Measurements from ENCODE around the gene CNOT1. TPM values are rescaled to one million over a fixed set of nuclear protein-coding genes. Genes with fewer than 3 reads are reported as not detected.
"Not testable (repeated sequence)": the region's sequence is repeated elsewhere in the genome, so short reads cannot be mapped to it uniquely, and the experiment has no call there.

Gene CNOT1
- polyA plus RNA-seq, 2 donors, result 53.7 to 105 TPM

DNA sequence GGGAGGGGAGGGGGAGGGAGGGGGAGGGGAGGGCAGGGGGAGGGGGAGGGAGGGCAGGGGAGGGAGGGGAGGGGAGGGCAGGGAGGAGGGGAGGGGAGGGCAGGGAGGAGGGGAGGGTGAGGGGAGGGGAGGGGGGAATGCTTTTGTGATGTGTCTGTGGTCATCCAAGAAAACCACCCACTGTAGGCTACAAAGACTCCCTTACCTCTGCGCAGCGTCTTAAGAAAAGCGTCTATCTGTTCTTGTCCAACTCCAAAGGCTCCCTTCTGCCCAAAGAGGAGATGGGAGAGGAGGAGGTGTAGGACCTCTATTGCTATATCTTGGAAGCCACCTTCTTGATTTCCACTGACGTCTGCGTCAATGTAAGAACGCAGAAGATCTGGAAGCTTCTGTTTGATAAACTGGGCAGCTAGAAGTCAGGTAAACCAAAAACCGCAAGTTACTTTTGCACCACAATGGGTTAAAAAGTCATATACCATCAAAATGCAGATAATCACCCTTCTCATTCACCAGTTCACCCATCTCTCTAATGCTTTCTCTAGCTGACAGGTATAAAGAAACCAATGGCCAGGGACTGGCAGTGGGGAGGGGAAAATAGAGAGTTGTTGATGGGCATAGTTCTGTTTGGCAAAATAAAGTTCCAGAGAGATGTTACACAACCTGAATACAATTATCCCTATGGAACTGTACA is 43.1 kb downstream of the CNOT1 start:
- Histone ChIP-seq H3K4me1 (ENCODE audit: control insufficient read depth in 2 of 2, insufficient read depth in 2 of 2, low read length in 1 of 2) (no peaks in the 10 kb centered on the region), H3K27ac (ENCODE audit: low read depth in 2 of 2, low read length in 1 of 2) (no peak overlapping the region), H3K27me3 (ENCODE audit: control insufficient read depth in 1 of 2, insufficient read depth in 2 of 2, low read length in 2 of 2) (no peaks in the 10 kb centered on the region), H3K4me3 (ENCODE audit: low read depth in 1 of 2, low read length in 2 of 2) (no peak overlapping the region), H3K36me3 (ENCODE audit: control insufficient read depth in 2 of 2, insufficient read depth in 2 of 2, low read length in 1 of 2) (peaks cover 10 to 17% of the 10 kb centered on the region in 2 donors), H3K9me3 (ENCODE audit: control insufficient read depth in 2 of 2, insufficient read depth in 1 of 2, low read depth in 1 of 2, low read length in 1 of 2) (no peaks in the 10 kb centered on the region)
- WGBS, 2 donors, result 93% methylated on average over 7 of the region's 7 CpGs

DNA sequence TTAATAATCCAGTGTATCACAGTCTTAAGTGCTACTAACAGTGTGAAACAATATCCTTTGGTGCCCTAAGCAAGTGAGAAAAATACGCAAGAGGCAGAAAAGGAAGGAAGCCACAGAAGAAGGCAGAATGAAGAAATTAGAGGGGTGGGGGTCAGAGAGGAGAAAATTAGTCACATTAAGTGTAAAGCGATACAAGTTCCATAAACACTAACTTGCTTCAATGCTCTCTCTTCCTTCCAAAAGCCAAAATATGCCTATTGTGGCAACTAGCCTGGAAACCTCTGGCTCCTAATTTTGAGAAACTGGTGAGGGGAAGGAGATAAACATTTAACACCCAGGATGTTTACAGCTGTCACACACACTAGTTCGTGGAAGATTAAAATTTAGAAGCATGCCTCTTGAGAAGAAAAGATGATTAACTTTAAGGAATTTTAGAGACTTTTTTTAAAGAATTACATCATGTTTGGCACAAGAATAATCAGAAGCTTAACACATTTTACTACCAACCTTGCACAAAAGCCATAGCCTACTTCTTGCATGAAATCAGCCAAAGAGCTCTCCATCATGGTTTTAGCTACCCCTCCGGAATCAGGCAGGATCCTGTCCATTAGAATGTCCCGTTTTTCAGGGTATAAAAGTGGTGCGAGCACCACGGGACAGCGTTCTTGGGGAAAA is 44.7 kb downstream of the CNOT1 start:
- Histone ChIP-seq H3K27me3 (ENCODE audit: control insufficient read depth in 1 of 2, insufficient read depth in 2 of 2, low read length in 2 of 2) (no peaks in the 10 kb centered on the region), H3K4me3 (ENCODE audit: low read depth in 1 of 2, low read length in 2 of 2) (no peak overlapping the region), H3K4me1 (ENCODE audit: control insufficient read depth in 2 of 2, insufficient read depth in 2 of 2, low read length in 1 of 2) (no peaks in the 10 kb centered on the region), H3K36me3 (ENCODE audit: control insufficient read depth in 2 of 2, insufficient read depth in 2 of 2, low read length in 1 of 2) (peaks cover 10 to 17% of the 10 kb centered on the region in 2 donors), H3K9me3 (ENCODE audit: control insufficient read depth in 2 of 2, insufficient read depth in 1 of 2, low read depth in 1 of 2, low read length in 1 of 2) (no peaks in the 10 kb centered on the region), H3K27ac (ENCODE audit: low read depth in 2 of 2, low read length in 1 of 2) (no peak overlapping the region)
- 79 to 86% methylated on average over 8 of the region's 8 CpGs for WGBS, 2 donors

DNA sequence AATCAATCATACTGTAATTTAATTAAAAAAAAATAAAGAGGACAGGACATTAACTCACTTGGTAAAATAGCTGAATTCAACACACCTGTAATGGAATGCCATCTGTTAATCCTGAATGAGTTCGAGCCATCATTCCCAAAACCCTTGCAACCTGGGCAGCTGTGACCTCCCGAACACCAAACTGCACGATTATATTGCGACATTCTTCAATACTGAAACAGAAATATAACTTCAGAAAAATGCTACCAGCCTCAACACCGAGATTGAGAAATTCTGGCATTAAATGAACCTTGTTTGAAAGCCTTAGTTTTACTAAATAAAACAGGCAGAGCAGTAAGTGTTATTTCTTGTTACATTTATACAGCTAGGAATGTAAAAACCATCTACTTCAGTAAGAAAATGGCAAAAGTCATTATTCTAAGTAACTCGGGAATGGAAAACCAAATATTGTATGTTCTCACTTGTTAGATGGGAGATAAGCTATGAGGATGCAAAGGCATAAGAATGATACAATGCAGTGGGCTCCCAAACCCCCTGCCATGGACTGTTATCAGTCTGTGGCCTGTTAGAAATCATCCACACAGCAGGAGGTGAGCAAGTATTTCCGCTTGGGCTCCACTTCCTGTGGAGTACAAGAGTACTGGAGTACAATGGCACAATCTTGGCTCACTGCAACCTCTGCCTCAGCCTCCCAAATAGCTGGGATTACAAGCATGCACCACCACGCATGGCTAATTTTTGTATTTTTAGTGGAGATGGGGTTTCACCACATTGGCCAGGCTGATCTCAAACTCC is 46.5 kb downstream of the CNOT1 start:
- H3K36me3 ChIP-seq (ENCODE audit: control insufficient read depth in 2 of 2, insufficient read depth in 2 of 2, low read length in 1 of 2), result peaks cover 10 to 15% of the 10 kb centered on the region in 2 donors
- H3K4me1 ChIP-seq (ENCODE audit: control insufficient read depth in 2 of 2, insufficient read depth in 2 of 2, low read length in 1 of 2), result no peaks in the 10 kb centered on the region
- H3K9me3 ChIP-seq (ENCODE audit: control insufficient read depth in 2 of 2, insufficient read depth in 1 of 2, low read depth in 1 of 2, low read length in 1 of 2), result no peaks in the 10 kb centered on the region
- WGBS, 2 donors, result 91% methylated on average over 8 of the region's 8 CpGs
- H3K27ac ChIP-seq (ENCODE audit: low read depth in 2 of 2, low read length in 1 of 2), result no peak overlapping the region
- no peak overlapping the region for H3K4me3 ChIP-seq (ENCODE audit: low read depth in 1 of 2, low read length in 2 of 2)
- no peaks in the 10 kb centered on the region for H3K27me3 ChIP-seq (ENCODE audit: control insufficient read depth in 1 of 2, insufficient read depth in 2 of 2, low read length in 2 of 2)

DNA sequence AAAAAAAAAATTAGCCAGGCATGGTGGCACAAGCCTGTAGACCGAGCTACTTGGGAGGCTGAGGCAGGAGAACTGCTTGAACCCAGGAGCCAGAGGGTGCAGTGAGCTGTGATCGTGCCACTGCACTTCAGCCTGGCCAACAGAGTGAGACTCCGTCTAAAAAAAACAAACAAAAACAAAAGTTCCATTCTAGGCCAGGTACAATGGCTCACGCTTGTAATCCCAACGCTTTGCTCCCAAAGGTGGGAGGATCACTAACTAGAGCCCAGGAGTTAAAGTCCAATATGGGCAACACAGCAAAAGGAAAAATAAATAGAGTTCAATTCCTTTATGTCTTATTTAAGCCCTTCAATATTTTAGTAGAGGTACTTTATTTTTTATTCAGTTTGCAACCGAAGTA is 47.5 kb downstream of the CNOT1 start:
- Histone ChIP-seq H3K4me3 (ENCODE audit: low read depth in 1 of 2, low read length in 2 of 2) (no peak overlapping the region), H3K4me1 (ENCODE audit: control insufficient read depth in 2 of 2, insufficient read depth in 2 of 2, low read length in 1 of 2) (no peaks in the 10 kb centered on the region), H3K9me3 (ENCODE audit: control insufficient read depth in 2 of 2, insufficient read depth in 1 of 2, low read depth in 1 of 2, low read length in 1 of 2) (no peaks in the 10 kb centered on the region), H3K36me3 (ENCODE audit: control insufficient read depth in 2 of 2, insufficient read depth in 2 of 2, low read length in 1 of 2) (peaks cover 10 to 17% of the 10 kb centered on the region in 2 donors), H3K27ac (ENCODE audit: low read depth in 2 of 2, low read length in 1 of 2) (no peak overlapping the region), H3K27me3 (ENCODE audit: control insufficient read depth in 1 of 2, insufficient read depth in 2 of 2, low read length in 2 of 2) (no peaks in the 10 kb centered on the region)
- 91 to 93% methylated on average over 6 of the region's 6 CpGs for WGBS, 2 donors

DNA sequence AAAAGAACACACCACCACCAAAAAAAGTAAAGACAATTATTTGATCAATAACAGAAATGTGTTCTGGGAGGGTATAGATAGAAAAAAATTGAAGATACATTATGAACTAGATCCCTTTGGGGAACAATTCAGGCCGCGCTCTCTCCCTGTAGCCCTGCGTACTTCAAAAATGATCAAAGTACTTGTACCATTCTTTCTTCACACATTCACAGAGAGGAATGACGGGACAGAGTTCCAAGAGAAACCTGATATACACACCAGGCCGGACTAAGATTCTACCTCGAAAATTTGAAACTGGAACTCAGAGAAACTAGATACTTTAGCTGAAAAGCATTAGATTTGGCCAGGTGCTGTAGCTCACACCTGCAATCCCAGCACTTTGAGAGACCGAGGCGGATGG is 50.0 kb downstream of the CNOT1 start:
- Histone ChIP-seq H3K9me3 (ENCODE audit: control insufficient read depth in 2 of 2, insufficient read depth in 1 of 2, low read depth in 1 of 2, low read length in 1 of 2) (no peaks in the 10 kb centered on the region), H3K27ac (ENCODE audit: low read depth in 2 of 2, low read length in 1 of 2) (no peak overlapping the region), H3K4me3 (ENCODE audit: low read depth in 1 of 2, low read length in 2 of 2) (no peak overlapping the region), H3K27me3 (ENCODE audit: control insufficient read depth in 1 of 2, insufficient read depth in 2 of 2, low read length in 2 of 2) (no peaks in the 10 kb centered on the region), H3K4me1 (ENCODE audit: control insufficient read depth in 2 of 2, insufficient read depth in 2 of 2, low read length in 1 of 2) (no peaks in the 10 kb centered on the region), H3K36me3 (ENCODE audit: control insufficient read depth in 2 of 2, insufficient read depth in 2 of 2, low read length in 1 of 2) (peaks cover 3 to 21% of the 10 kb centered on the region in 2 donors)
- 92 to 94% methylated on average over 8 of the region's 8 CpGs for WGBS, 2 donors

DNA sequence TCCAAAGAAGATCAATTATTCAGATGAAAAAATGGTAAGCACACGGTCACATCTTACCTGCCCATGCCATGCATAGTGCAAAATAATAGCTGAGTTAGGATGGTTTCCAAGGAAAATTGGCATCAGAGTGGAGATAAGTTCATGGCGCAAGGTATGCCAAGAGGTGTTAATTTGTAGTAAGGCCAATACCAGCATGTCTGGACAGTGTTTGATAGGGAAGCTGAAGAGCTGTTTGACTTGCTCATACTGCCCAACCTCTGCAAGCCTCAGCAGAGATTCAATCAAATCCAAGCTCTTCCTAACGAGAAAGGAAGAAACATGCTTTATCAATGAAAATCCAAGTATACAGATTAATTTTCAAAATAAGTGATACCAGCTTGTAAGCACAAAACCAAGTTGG is 51.0 kb downstream of the CNOT1 start:
- Histone ChIP-seq H3K27me3 (ENCODE audit: control insufficient read depth in 1 of 2, insufficient read depth in 2 of 2, low read length in 2 of 2) (no peaks in the 10 kb centered on the region), H3K9me3 (ENCODE audit: control insufficient read depth in 2 of 2, insufficient read depth in 1 of 2, low read depth in 1 of 2, low read length in 1 of 2) (no peaks in the 10 kb centered on the region), H3K4me3 (ENCODE audit: low read depth in 1 of 2, low read length in 2 of 2) (no peak overlapping the region), H3K27ac (ENCODE audit: low read depth in 2 of 2, low read length in 1 of 2) (no peak overlapping the region), H3K4me1 (ENCODE audit: control insufficient read depth in 2 of 2, insufficient read depth in 2 of 2, low read length in 1 of 2) (no peaks in the 10 kb centered on the region), H3K36me3 (ENCODE audit: control insufficient read depth in 2 of 2, insufficient read depth in 2 of 2, low read length in 1 of 2) (peaks cover 8 to 28% of the 10 kb centered on the region in 2 donors)
- WGBS, 2 donors, result 49 to 63% methylated on average over 3 of the region's 3 CpGs

DNA sequence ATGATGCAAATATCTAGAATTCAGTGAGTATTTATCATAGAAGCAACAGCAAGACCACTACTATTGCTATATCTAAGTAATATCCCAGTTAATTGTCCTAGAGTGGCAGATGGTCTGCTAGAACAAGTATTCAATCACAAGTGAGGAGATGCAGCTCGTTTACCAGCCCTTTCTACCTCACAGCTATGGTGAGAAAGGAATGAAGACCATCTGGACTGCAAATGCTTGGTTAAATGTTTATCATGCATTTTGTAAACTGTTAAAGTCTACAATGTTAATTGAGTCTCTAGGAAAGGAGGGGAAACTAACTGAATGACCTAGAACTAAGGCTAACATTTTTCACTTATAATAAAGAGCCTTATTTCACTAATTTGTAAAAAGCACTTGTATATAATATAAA is 52.5 kb downstream of the CNOT1 start:
- no peaks in the 10 kb centered on the region for H3K27me3 ChIP-seq (ENCODE audit: control insufficient read depth in 1 of 2, insufficient read depth in 2 of 2, low read length in 2 of 2)
- H3K27ac ChIP-seq (ENCODE audit: low read depth in 2 of 2, low read length in 1 of 2), result no peak overlapping the region
- H3K4me1 ChIP-seq (ENCODE audit: control insufficient read depth in 2 of 2, insufficient read depth in 2 of 2, low read length in 1 of 2), result no peaks in the 10 kb centered on the region
- WGBS, 2 donors, result 49 to 52% methylated on average over 1 of the region's 1 CpG
- no peak overlapping the region for H3K4me3 ChIP-seq (ENCODE audit: low read depth in 1 of 2, low read length in 2 of 2)
- H3K36me3 ChIP-seq (ENCODE audit: control insufficient read depth in 2 of 2, insufficient read depth in 2 of 2, low read length in 1 of 2), result peaks cover 8 to 22% of the 10 kb centered on the region in 2 donors
- no peaks in the 10 kb centered on the region for H3K9me3 ChIP-seq (ENCODE audit: control insufficient read depth in 2 of 2, insufficient read depth in 1 of 2, low read depth in 1 of 2, low read length in 1 of 2)

DNA sequence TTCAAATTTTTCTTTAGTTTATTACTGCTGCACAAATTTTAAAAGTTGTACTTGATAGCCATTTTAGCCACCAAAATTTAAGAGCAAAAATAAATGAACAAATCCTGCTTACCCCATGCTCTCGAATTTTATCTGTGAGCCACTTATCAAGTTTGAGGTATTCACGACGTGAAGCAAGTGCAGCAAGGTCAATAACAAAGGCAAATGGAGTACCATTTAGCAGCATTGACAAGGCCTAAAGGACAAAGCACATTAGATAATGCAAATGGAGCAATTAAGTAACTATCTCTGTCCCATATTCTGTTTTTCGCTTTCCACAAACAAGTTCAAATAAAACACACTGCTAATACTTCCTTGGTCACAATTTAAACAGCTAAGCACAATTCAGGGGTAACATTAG is 54.7 kb downstream of the CNOT1 start:
- H3K4me1 ChIP-seq (ENCODE audit: control insufficient read depth in 2 of 2, insufficient read depth in 2 of 2, low read length in 1 of 2), result no peaks in the 10 kb centered on the region
- WGBS, 2 donors, result 82 to 91% methylated on average over 4 of the region's 4 CpGs
- H3K27ac ChIP-seq (ENCODE audit: low read depth in 2 of 2, low read length in 1 of 2), result no peak overlapping the region
- no peak overlapping the region for H3K4me3 ChIP-seq (ENCODE audit: low read depth in 1 of 2, low read length in 2 of 2)
- no peaks in the 10 kb centered on the region for H3K27me3 ChIP-seq (ENCODE audit: control insufficient read depth in 1 of 2, insufficient read depth in 2 of 2, low read length in 2 of 2)
- peaks cover 8 to 21% of the 10 kb centered on the region in 2 donors for H3K36me3 ChIP-seq (ENCODE audit: control insufficient read depth in 2 of 2, insufficient read depth in 2 of 2, low read length in 1 of 2)
- H3K9me3 ChIP-seq (ENCODE audit: control insufficient read depth in 2 of 2, insufficient read depth in 1 of 2, low read depth in 1 of 2, low read length in 1 of 2), result no peaks in the 10 kb centered on the region

DNA sequence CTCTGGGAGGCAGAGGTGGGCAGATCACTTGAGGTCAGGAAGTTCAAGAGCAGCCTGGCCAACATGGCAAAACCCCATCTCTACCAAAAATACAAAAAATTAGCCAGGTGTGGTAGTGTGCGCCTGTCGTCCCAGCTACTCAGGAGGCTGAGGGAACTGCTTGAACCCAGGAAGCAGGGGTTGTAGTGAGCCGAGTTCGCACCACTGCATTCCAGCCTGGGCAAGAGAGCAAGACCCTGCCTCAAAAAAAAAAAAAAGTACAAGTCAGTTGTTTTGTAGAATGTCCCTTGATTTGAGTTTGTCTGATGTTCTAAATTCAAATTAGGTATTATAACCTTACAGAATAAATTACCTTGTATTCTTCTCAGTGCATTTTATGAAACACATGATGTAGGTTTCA is 63.9 kb downstream of the CNOT1 start:
- H3K9me3 ChIP-seq (ENCODE audit: control insufficient read depth in 2 of 2, insufficient read depth in 1 of 2, low read depth in 1 of 2, low read length in 1 of 2); H3K27me3 ChIP-seq (ENCODE audit: control insufficient read depth in 1 of 2, insufficient read depth in 2 of 2, low read length in 2 of 2); H3K4me1 ChIP-seq (ENCODE audit: control insufficient read depth in 2 of 2, insufficient read depth in 2 of 2, low read length in 1 of 2); H3K27ac ChIP-seq (ENCODE audit: low read depth in 2 of 2, low read length in 1 of 2); H3K4me3 ChIP-seq (ENCODE audit: low read depth in 1 of 2, low read length in 2 of 2): not testable (repeated sequence)
- peaks cover 5 to 13% of the 10 kb centered on the region in 2 donors for H3K36me3 ChIP-seq (ENCODE audit: control insufficient read depth in 2 of 2, insufficient read depth in 2 of 2, low read length in 1 of 2)
- 96 to 98% methylated on average over 4 of the region's 4 CpGs for WGBS, 2 donors

Measured in esophagus (tissue), 2 donors.